GM12891 (cell line): ENCODE measurements around the gene GPRIN3.
"Not testable (repeated sequence)": the region's sequence is repeated elsewhere in the genome, so short reads cannot be mapped to it uniquely, and the experiment has no call there.

Experiments used
- POLR2A ChIP-seq: IDR thresholded peaks from 2 replicates; pipeline ENCODE4 v1.6.1; 2011; ENCODE audit warnings: low read depth, low read length, control low read depth
- POLR2AphosphoS5 ChIP-seq: IDR thresholded peaks from 2 replicates; pipeline ENCODE4 v1.6.1; 2011; ENCODE audit warnings: low read depth, low read length, control low read depth
- TAF1 ChIP-seq: IDR thresholded peaks from 2 replicates; pipeline ENCODE4 v1.6.1; 2011; ENCODE audit warnings: low read depth, low read length, control low read depth

DNA sequence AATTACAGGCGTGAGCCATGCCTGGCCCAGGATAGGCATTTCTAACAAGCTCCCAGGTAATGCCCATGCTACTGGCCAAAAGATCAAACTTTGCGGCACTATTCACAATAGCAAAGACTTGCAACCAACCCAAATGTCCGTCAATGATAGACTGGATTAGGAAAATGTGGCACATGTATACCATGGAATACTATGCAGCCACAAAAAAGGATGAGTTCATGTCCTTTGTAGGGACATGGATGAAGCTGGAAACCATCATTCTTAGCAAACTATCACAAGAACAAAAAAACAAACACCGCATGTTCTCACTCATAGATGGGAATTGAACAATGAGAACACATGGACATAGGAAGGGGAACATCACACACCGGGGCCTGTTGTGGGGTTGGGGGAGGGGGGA is 1.6 kb upstream of the GPRIN3 start:
- TF ChIP-seq POLR2A, TAF1, POLR2AphosphoS5: not testable (repeated sequence)
